Smooth muscle cell (in vitro differentiated cells): ENCODE data around the gene BBS7. TPM values are rescaled to one million over a fixed set of nuclear protein-coding genes. Genes with fewer than 3 reads are reported as not detected.

ENCODE experiments used
- DNase-seq: peaks from one replicate; lab custom pipeline; 2025; ENCODE audit not compliant: unreplicated experiment; lab: John Stamatoyannopoulos, UW
- H2AFZ ChIP-seq: fragments of 200-600 bp; sonication (generic); 2 replicates; pipeline ENCODE4 v1.6.0; 2016; ENCODE audit warnings: antibody characterized with exemption, low read depth, mild to moderate bottlenecking
- H3F3A ChIP-seq: fragments of 200-600 bp; sonication (generic); 2 replicates; pipeline ENCODE4 v1.6.0; 2017; ENCODE audit warnings: antibody characterized with exemption, low read depth
- H3K27ac ChIP-seq: fragments of 200-600 bp; sonication (generic); 2 replicates; pipeline ENCODE4 v1.5.1; 2016; ENCODE audit warnings: low read depth, mild to moderate bottlenecking
- H3K27me3 ChIP-seq: fragments of 200-600 bp; sonication (generic); 2 replicates; pipeline ENCODE4 v1.6.1; 2016; ENCODE audit warnings: low read depth, mild to moderate bottlenecking
- H3K36me3 ChIP-seq: fragments of 200-600 bp; sonication (generic); 2 replicates; pipeline ENCODE4 v1.5.1; 2016; ENCODE audit warnings: low read depth
- H3K4me1 ChIP-seq: fragments of 200-600 bp; sonication (generic); 2 replicates; pipeline ENCODE4 v1.5.1; 2016; ENCODE audit warnings: low read depth
- H3K4me2 ChIP-seq: fragments of 200-600 bp; sonication (generic); 2 replicates; pipeline ENCODE4 v1.6.0; 2016; ENCODE audit warnings: mild to moderate bottlenecking
- H3K4me3 ChIP-seq: fragments of 200-600 bp; sonication (generic); 2 replicates; pipeline ENCODE4 v1.5.1; 2016; ENCODE audit warnings: mild to moderate bottlenecking
- H3K79me2 ChIP-seq: fragments of 200-600 bp; sonication (generic); 2 replicates; pipeline ENCODE4 v1.6.0; 2016; ENCODE audit warnings: low read depth, mild to moderate bottlenecking
- H3K9ac ChIP-seq: fragments of 200-600 bp; sonication (generic); 2 replicates; pipeline ENCODE4 v1.6.0; 2016; ENCODE audit warnings: low read depth
- H3K9me3 ChIP-seq: fragments of 200-600 bp; sonication (generic); replicated peaks from 2 replicates; pipeline ENCODE4 v1.5.1; 2016; ENCODE audit warnings: low read depth
- H4K20me1 ChIP-seq: fragments of 200-600 bp; sonication (generic); 2 replicates; pipeline ENCODE4 v1.6.0; 2016; ENCODE audit warnings: low read depth
- CTCF ChIP-seq: fragments of 200-600 bp; sonication (generic); IDR thresholded peaks from 2 replicates; pipeline ENCODE4 v1.5.1; 2017; ENCODE audit warnings: borderline replicate concordance, mild to moderate bottlenecking, antibody characterized with exemption; ENCODE audit not compliant: insufficient read depth, poor library complexity, severe bottlenecking
- WGBS: methylation state at CpG from one replicate; pipeline ENCODE4 v1.1.7; 2016; ENCODE audit warnings: low lambda C conversion rate; 5-methylcytosine and 5-hydroxymethylcytosine counted together
- polyA plus RNA-seq: library from polyadenylated mRNA; unstranded; fragments of >200 nt; fragmentation: Nextera tagmentation; extraction: Ambion mirVana; gene quantifications from 2 replicates; pipeline ENCODE4 v1.2.1, GENCODE V29; 2016
- total RNA-seq: library from RNA; depleted of rRNA; stranded (reverse); fragments of >200 nt; gene quantifications from 2 replicates; pipeline ENCODE4 v1.2.3, GENCODE V29; 2014

Gene BBS7
- total and polyA plus RNA-seq, 2 experiments from 2014 or later = 16.7 to 17.7 TPM

- no peaks in the 10 kb centered on the region for H3F3A ChIP-seq
- H4K20me1 ChIP-seq = no peaks in the 10 kb centered on the region
- no peak for DNase-seq
Measured at GRCh38 chr4:121838136-121838535, 32.1 kb downstream of the BBS7 start.

GRCh38 chr4:121829511-121829910 is 40.8 kb downstream of the BBS7 start:
- no peak for TF ChIP-seq CTCF
- 95% methylated on average over 5 of the region's 5 CpGs for WGBS
- peaks cover 17% of the 10 kb centered on the region for H3K36me3 ChIP-seq

More at GRCh38 chr4:121838136-121838535, 32.1 kb downstream of the BBS7 start:
- Histone ChIP-seq H2AFZ (no peak overlapping the region), H3K4me2 (no peak overlapping the region), H3K9me3 (no peaks in the 10 kb centered on the region), H3K4me3 (no peak overlapping the region), H3K27ac (no peak overlapping the region), H3K4me1 (no peaks in the 10 kb centered on the region), H3K36me3 (peaks cover 13% of the 10 kb centered on the region), H3K27me3 (no peaks in the 10 kb centered on the region), H3K79me2 (no peaks in the 10 kb centered on the region), H3K9ac (no peak overlapping the region)
- no peak for TF ChIP-seq CTCF

GRCh38 chr4:121827853-121828252 is 42.4 kb downstream of the BBS7 start:
- TF ChIP-seq CTCF = no peak
- H3K9me3 ChIP-seq = no peaks in the 10 kb centered on the region
- no peak overlapping the region for H3K4me3 ChIP-seq
- H3K27me3 ChIP-seq = no peaks in the 10 kb centered on the region
- H3K36me3 ChIP-seq = peaks cover 11% of the 10 kb centered on the region
- WGBS = 86% methylated on average over 1 of the region's 1 CpG
- H3K4me2 ChIP-seq = no peak overlapping the region
- no peaks in the 10 kb centered on the region for H4K20me1 ChIP-seq
- no peak for DNase-seq
- no peak overlapping the region for H3K27ac ChIP-seq
- H3F3A ChIP-seq = no peaks in the 10 kb centered on the region
- H3K79me2 ChIP-seq = peaks cover 2% of the 10 kb centered on the region
- H3K9ac ChIP-seq = no peak overlapping the region
- peaks cover 4% of the 10 kb centered on the region for H3K4me1 ChIP-seq
- H2AFZ ChIP-seq = no peak overlapping the region

More at GRCh38 chr4:121829511-121829910, 40.8 kb downstream of the BBS7 start:
- Histone ChIP-seq H3K27me3 (no peaks in the 10 kb centered on the region), H3K9me3 (no peaks in the 10 kb centered on the region), H4K20me1 (no peaks in the 10 kb centered on the region), H3K9ac (no peak overlapping the region), H3K4me3 (no peak overlapping the region), H2AFZ (no peak overlapping the region), H3F3A (no peaks in the 10 kb centered on the region), H3K79me2 (no peaks in the 10 kb centered on the region), H3K27ac (no peak overlapping the region), H3K4me2 (no peak overlapping the region), H3K4me1 (no peaks in the 10 kb centered on the region)
- no peak for DNase-seq

- Histone ChIP-seq H2AFZ (no peak overlapping the region), H3K4me2 (no peak overlapping the region), H3K9ac (no peak overlapping the region), H3K4me1 (peaks cover 20% of the 10 kb centered on the region), H3K4me3 (no peak overlapping the region), H3K79me2 (peaks cover 24% of the 10 kb centered on the region), H4K20me1 (no peaks in the 10 kb centered on the region), H3K27me3 (no peaks in the 10 kb centered on the region), H3F3A (no peaks in the 10 kb centered on the region), H3K36me3 (peaks cover 4% of the 10 kb centered on the region), H3K9me3 (no peaks in the 10 kb centered on the region), H3K27ac (no peak overlapping the region)
- DNase-seq = no peak
- 77% methylated on average over 2 of the region's 2 CpGs for WGBS
- no peak for TF ChIP-seq CTCF
Measured at GRCh38 chr4:121824950-121825349, 45.3 kb downstream of the BBS7 start.
